Cardiac muscle cell (in vitro differentiated cells and primary cell): Measurements from ENCODE around the gene CPLX4. TPM values are rescaled to one million over a fixed set of nuclear protein-coding genes. Genes with fewer than 3 reads are reported as not detected.

ENCODE experiments used
- DNase-seq, 2 donors: peaks; one replicate each; pipeline versions ENCODE4 v3.0.0 to v3.0.0-alpha.2; 2010 to 2017; ENCODE audit warnings: low read depth in 1 of 2, low spot score in 1 of 2
- H3K27ac ChIP-seq: fragments of 200-600 bp; sonication (generic); 2 replicates; pipeline ENCODE4 v1.5.1; 2016
- H3K27me3 ChIP-seq: fragments of 200-600 bp; sonication (generic); 2 replicates; pipeline ENCODE4 v1.6.0; 2016; ENCODE audit warnings: control low read depth
- H3K36me3 ChIP-seq: fragments of 200-600 bp; sonication (generic); 2 replicates; pipeline ENCODE4 v1.5.1; 2016; ENCODE audit warnings: control low read depth
- H3K4me1 ChIP-seq: fragments of 200-600 bp; sonication (generic); 2 replicates; pipeline ENCODE4 v1.8.1; 2017; ENCODE audit warnings: low read depth, mild to moderate bottlenecking, mixed run types
- H3K4me3 ChIP-seq: fragments of 200-600 bp; sonication (generic); 2 replicates; pipeline ENCODE4 v1.5.1; 2016; ENCODE audit warnings: mild to moderate bottlenecking
- H3K9me3 ChIP-seq: fragments of 200-600 bp; sonication (generic); 2 replicates; pipeline ENCODE4 v1.5.1; 2017; ENCODE audit warnings: low read depth, mild to moderate bottlenecking, control low read depth
- polyA plus RNA-seq: library from polyadenylated mRNA; unstranded; fragments of >200 nt; fragmentation: Nextera tagmentation; extraction: Ambion mirVana; gene quantifications from 2 replicates; pipeline ENCODE4 v1.2.1, GENCODE V29; 2016
- total RNA-seq: library from RNA; depleted of rRNA; stranded (reverse); fragments of >200 nt; gene quantifications from 2 replicates; pipeline ENCODE4 v1.2.3, GENCODE V29; 2016
- TF ChIP-seq, protein P1 (sequence below): IDR thresholded peaks from 2 replicates; pipeline ENCODE4 v1.5.1; 2012; ENCODE audit warnings: low read depth, mild to moderate bottlenecking, low read length

CPLX4 gene
- total and polyA plus RNA-seq, 2 experiments from 2014 or later = not detected

DNA sequence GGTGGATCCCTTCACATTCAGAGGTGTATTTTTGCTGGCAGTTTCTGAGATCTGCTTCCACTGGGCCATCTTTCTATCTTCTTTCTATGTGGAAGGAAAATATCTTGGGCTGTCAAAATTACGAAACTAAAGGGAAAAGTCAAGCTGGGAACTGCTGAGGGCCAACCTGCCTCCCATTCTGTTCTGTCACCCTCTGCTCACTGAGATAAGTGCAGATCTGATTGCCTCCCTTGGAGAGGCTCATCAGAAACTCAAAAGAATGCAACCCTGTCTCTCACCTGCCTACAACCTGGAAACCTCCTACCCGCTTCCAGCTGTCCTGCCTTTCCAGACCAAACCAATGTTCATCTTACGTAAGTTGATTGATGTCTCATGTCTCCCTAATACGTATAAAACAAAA, 71.7 kb downstream of the CPLX4 start:
- no peak for DNase-seq
- Histone ChIP-seq H3K27ac (no peak overlapping the region), H3K9me3 (no peaks in the 10 kb centered on the region), H3K36me3 (no peaks in the 10 kb centered on the region), H3K27me3 (peaks cover 29% of the 10 kb centered on the region), H3K4me3 (no peak overlapping the region), H3K4me1 (no peaks in the 10 kb centered on the region)
- TF ChIP-seq, protein P1, sequence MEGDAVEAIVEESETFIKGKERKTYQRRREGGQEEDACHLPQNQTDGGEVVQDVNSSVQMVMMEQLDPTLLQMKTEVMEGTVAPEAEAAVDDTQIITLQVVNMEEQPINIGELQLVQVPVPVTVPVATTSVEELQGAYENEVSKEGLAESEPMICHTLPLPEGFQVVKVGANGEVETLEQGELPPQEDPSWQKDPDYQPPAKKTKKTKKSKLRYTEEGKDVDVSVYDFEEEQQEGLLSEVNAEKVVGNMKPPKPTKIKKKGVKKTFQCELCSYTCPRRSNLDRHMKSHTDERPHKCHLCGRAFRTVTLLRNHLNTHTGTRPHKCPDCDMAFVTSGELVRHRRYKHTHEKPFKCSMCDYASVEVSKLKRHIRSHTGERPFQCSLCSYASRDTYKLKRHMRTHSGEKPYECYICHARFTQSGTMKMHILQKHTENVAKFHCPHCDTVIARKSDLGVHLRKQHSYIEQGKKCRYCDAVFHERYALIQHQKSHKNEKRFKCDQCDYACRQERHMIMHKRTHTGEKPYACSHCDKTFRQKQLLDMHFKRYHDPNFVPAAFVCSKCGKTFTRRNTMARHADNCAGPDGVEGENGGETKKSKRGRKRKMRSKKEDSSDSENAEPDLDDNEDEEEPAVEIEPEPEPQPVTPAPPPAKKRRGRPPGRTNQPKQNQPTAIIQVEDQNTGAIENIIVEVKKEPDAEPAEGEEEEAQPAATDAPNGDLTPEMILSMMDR = no peak

Other genes starting within 250 kb of the CPLX4 start
- 11.6 and 75.6 TPM in 2 replicates for gene SEC11C, start 178.8 kb downstream of the CPLX4 start, total RNA-seq
- gene SEC11C, start 178.8 kb downstream of the CPLX4 start, polyA plus RNA-seq = 26.6 and 122 TPM in 2 replicates
- gene GRP, start 98.5 kb downstream of the CPLX4 start, total RNA-seq = 0.42 and 1.2 TPM in 2 replicates
- gene GRP, start 98.5 kb downstream of the CPLX4 start, polyA plus RNA-seq = not detected in 2 replicates
- gene RAX, start 45.2 kb downstream of the CPLX4 start, total RNA-seq = 0.06 TPM in 1 of 2 replicates, not detected in the other
- gene RAX, start 45.2 kb downstream of the CPLX4 start, polyA plus RNA-seq = 0.12 and 0.21 TPM in 2 replicates
- 65.5 and 68.1 TPM in 2 replicates for gene LMAN1, start 40.6 kb upstream of the CPLX4 start, total RNA-seq
- 51.3 and 56.4 TPM in 2 replicates for gene LMAN1, start 40.6 kb upstream of the CPLX4 start, polyA plus RNA-seq